HEK293 (cell line): ENCODE data around the gene PCBP3.
A peak's percentile ranks its signal among the peaks of the same experiment; 100 is the strongest.

Source experiments
- BCL11A ChIP-seq: fragments of 450-650 bp; formaldehyde crosslinking; IDR thresholded peaks from 2 replicates; pipeline ENCODE4 v1.5.1; 2016; ENCODE audit warnings: low read depth, missing biosample characterization, missing genetic modification characterization
- EGR2 ChIP-seq: fragments of 450-650 bp; formaldehyde crosslinking; IDR thresholded peaks from 2 replicates; pipeline ENCODE4 v1.5.1; 2016; ENCODE audit warnings: low read depth, missing biosample characterization, missing genetic modification characterization
- KLF1 ChIP-seq: fragments of 450-650 bp; formaldehyde crosslinking; IDR thresholded peaks from 2 replicates; pipeline ENCODE4 v1.5.1; 2016; ENCODE audit warnings: missing biosample characterization, missing genetic modification characterization
- KLF16 ChIP-seq: fragments of 450-650 bp; formaldehyde crosslinking; IDR thresholded peaks from 2 replicates; pipeline ENCODE4 v1.5.1; 2017; ENCODE audit warnings: missing biosample characterization, missing genetic modification characterization
- KLF9 ChIP-seq: fragments of 450-650 bp; formaldehyde crosslinking; IDR thresholded peaks from 2 replicates; pipeline ENCODE4 v1.5.1; 2016; ENCODE audit warnings: missing biosample characterization, missing genetic modification characterization, low read depth
- PRDM6 ChIP-seq: fragments of 450-650 bp; formaldehyde crosslinking; IDR thresholded peaks from 2 replicates; pipeline ENCODE4 v1.5.1; 2017; ENCODE audit warnings: missing biosample characterization, missing genetic modification characterization
- SP3 ChIP-seq: fragments of 450-650 bp; formaldehyde crosslinking; IDR thresholded peaks from 2 replicates; pipeline ENCODE4 v1.5.1; 2016; ENCODE audit warnings: missing biosample characterization, missing genetic modification characterization
- ZBTB10 ChIP-seq: fragments of 450-650 bp; formaldehyde crosslinking; IDR thresholded peaks from 2 replicates; pipeline ENCODE4 v1.5.1; 2016; ENCODE audit warnings: missing biosample characterization, missing genetic modification characterization
- ZBTB44 ChIP-seq: fragments of 450-650 bp; IDR thresholded peaks from 2 replicates; pipeline ENCODE4 v1.5.1; 2018; ENCODE audit warnings: missing biosample characterization, mild to moderate bottlenecking, missing genetic modification characterization
- ZFP37 ChIP-seq: fragments of 450-650 bp; formaldehyde crosslinking; IDR thresholded peaks from 2 replicates; pipeline ENCODE4 v1.5.1; 2016; ENCODE audit warnings: missing biosample characterization, missing genetic modification characterization
- ZIC2 ChIP-seq: fragments of 450-650 bp; formaldehyde crosslinking; IDR thresholded peaks from 2 replicates; pipeline ENCODE4 v1.5.1; 2016; ENCODE audit warnings: missing biosample characterization, missing genetic modification characterization
- ZNF239 ChIP-seq: fragments of 450-650 bp; formaldehyde crosslinking; IDR thresholded peaks from 2 replicates; pipeline ENCODE4 v1.5.1; 2016; ENCODE audit warnings: missing biosample characterization, missing genetic modification characterization
- ZNF274 ChIP-seq, 2 experiments: fragments of 200-500 bp in 1 of 2; fragments of 450-650 bp in 1 of 2; sonication (Bioruptor generic) in 1 of 2; formaldehyde crosslinking in 1 of 2; IDR thresholded peaks; 2 replicates each; pipeline versions ENCODE4 v1.5.1 to v1.6.1; 2014 to 2016; ENCODE audit warnings: borderline replicate concordance in 1 of 2, inconsistent platforms in 1 of 2, low read length in 1 of 2, missing biosample characterization in 1 of 2, missing genetic modification characterization in 1 of 2
- ZNF311 ChIP-seq: fragments of 450-650 bp; formaldehyde crosslinking; IDR thresholded peaks from 2 replicates; pipeline ENCODE4 v1.5.1; 2017; ENCODE audit warnings: missing biosample characterization, missing genetic modification characterization, borderline replicate concordance
- ZNF350 ChIP-seq: fragments of 450-650 bp; formaldehyde crosslinking; IDR thresholded peaks from 2 replicates; pipeline ENCODE4 v1.5.0; 2017; ENCODE audit warnings: missing biosample characterization, mild to moderate bottlenecking, missing genetic modification characterization
- ZNF433 ChIP-seq: fragments of 450-650 bp; formaldehyde crosslinking; IDR thresholded peaks from 2 replicates; pipeline ENCODE4 v1.5.1; 2016; ENCODE audit warnings: missing biosample characterization, missing genetic modification characterization, low read depth
- ZNF514 ChIP-seq: fragments of 450-650 bp; formaldehyde crosslinking; IDR thresholded peaks from 2 replicates; pipeline ENCODE4 v1.5.1; 2016; ENCODE audit warnings: missing biosample characterization, missing genetic modification characterization
- ZNF548 ChIP-seq: fragments of 450-650 bp; formaldehyde crosslinking; IDR thresholded peaks from 2 replicates; pipeline ENCODE4 v1.5.1; 2016; ENCODE audit warnings: missing biosample characterization, missing genetic modification characterization
- ZNF549 ChIP-seq: fragments of 450-650 bp; IDR thresholded peaks from 2 replicates; pipeline ENCODE4 v1.5.1; 2018; ENCODE audit warnings: missing biosample characterization, missing genetic modification characterization, mild to moderate bottlenecking, inconsistent platforms, moderate library complexity
- ZNF585B ChIP-seq: fragments of 450-650 bp; formaldehyde crosslinking; IDR thresholded peaks from 2 replicates; pipeline ENCODE4 v1.5.1; 2016; ENCODE audit warnings: missing biosample characterization, missing genetic modification characterization
- ZNF600 ChIP-seq: fragments of 450-650 bp; formaldehyde crosslinking; IDR thresholded peaks from 2 replicates; pipeline ENCODE4 v1.5.1; 2016; ENCODE audit warnings: missing biosample characterization, missing genetic modification characterization
- ZNF707 ChIP-seq: fragments of 450-650 bp; formaldehyde crosslinking; IDR thresholded peaks from 2 replicates; pipeline ENCODE4 v1.5.1; 2016; ENCODE audit warnings: missing biosample characterization, missing genetic modification characterization
- ZSCAN16 ChIP-seq: fragments of 450-650 bp; formaldehyde crosslinking; IDR thresholded peaks from 2 replicates; pipeline ENCODE4 v1.5.1; 2016; ENCODE audit warnings: missing biosample characterization, missing genetic modification characterization
- ZSCAN30 ChIP-seq: fragments of 450-650 bp; IDR thresholded peaks from 2 replicates; pipeline ENCODE4 v1.5.1; 2018; ENCODE audit warnings: missing biosample characterization, mild to moderate bottlenecking, missing genetic modification characterization, moderate library complexity
- TF ChIP-seq, protein P1 (sequence below): fragments of 450-650 bp; formaldehyde crosslinking; IDR thresholded peaks from 2 replicates; pipeline ENCODE4 v1.5.1; 2017; ENCODE audit warnings: missing biosample characterization, missing genetic modification characterization
- TF ChIP-seq, protein P2 (sequence below): fragments of 450-650 bp; IDR thresholded peaks from 2 replicates; pipeline ENCODE4 v1.5.1; 2018; ENCODE audit warnings: missing biosample characterization, missing genetic modification characterization
- TF ChIP-seq, protein P3 (sequence below): fragments of 450-650 bp; formaldehyde crosslinking; IDR thresholded peaks from 2 replicates; pipeline ENCODE4 v1.5.1; 2016; ENCODE audit warnings: missing biosample characterization, missing genetic modification characterization
- TF ChIP-seq, protein P4 (sequence below): fragments of 450-650 bp; formaldehyde crosslinking; IDR thresholded peaks from 2 replicates; pipeline ENCODE4 v1.5.1; 2016; ENCODE audit warnings: missing biosample characterization, missing genetic modification characterization

Gene PCBP3

GRCh38 chr21:45979141-45979631 lies 335.7 kb downstream of the PCBP3 start (continued):
- TF ChIP-seq ZBTB10 (tag by site-specific recombination) (no peak), ZSCAN16 (tag by site-specific recombination) (no peak), ZFP37 (tag by site-specific recombination) (no peak), KLF1 (tag by site-specific recombination) (peak; percentile 69), ZNF549 (tag by site-specific recombination) (no peak), ZNF350 (tag by site-specific recombination) (no peak), ZNF311 (tag by site-specific recombination) (no peak), ZNF514 (tag by site-specific recombination) (no peak), EGR2 (peak; percentile 92), PRDM6 (tag by site-specific recombination) (no peak), ZNF274 (IDR thresholded peaks at IDR 0.05; ENCODE audit: low read length) (no peak), ZNF274 (tag by site-specific recombination; IDR thresholded peaks at IDR 0.05; ENCODE audit: borderline replicate concordance) (no peak), KLF16 (tag by site-specific recombination) (no peak), ZNF239 (tag by site-specific recombination) (no peak), BCL11A (tag by site-specific recombination) (no peak), SP3 (tag by site-specific recombination) (no peak), ZIC2 (tag by site-specific recombination) (peak; percentile 26; the same call in 1 of the 2 replicates), ZSCAN30 (tag by site-specific recombination) (no peak), ZNF600 (tag by site-specific recombination) (peak; percentile 84), ZBTB44 (tag by site-specific recombination) (no peak), ZNF433 (tag by site-specific recombination) (no peak), ZNF585B (tag by site-specific recombination) (no peak), ZNF548 (tag by site-specific recombination) (no peak), KLF9 (tag by site-specific recombination) (no peak), ZNF707 (tag by site-specific recombination) (no peak)
- TF ChIP-seq, protein P1, sequence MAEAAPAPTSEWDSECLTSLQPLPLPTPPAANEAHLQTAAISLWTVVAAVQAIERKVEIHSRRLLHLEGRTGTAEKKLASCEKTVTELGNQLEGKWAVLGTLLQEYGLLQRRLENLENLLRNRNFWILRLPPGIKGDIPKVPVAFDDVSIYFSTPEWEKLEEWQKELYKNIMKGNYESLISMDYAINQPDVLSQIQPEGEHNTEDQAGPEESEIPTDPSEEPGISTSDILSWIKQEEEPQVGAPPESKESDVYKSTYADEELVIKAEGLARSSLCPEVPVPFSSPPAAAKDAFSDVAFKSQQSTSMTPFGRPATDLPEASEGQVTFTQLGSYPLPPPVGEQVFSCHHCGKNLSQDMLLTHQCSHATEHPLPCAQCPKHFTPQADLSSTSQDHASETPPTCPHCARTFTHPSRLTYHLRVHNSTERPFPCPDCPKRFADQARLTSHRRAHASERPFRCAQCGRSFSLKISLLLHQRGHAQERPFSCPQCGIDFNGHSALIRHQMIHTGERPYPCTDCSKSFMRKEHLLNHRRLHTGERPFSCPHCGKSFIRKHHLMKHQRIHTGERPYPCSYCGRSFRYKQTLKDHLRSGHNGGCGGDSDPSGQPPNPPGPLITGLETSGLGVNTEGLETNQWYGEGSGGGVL (tag by site-specific recombination) = no peak
- TF ChIP-seq, protein P2, sequence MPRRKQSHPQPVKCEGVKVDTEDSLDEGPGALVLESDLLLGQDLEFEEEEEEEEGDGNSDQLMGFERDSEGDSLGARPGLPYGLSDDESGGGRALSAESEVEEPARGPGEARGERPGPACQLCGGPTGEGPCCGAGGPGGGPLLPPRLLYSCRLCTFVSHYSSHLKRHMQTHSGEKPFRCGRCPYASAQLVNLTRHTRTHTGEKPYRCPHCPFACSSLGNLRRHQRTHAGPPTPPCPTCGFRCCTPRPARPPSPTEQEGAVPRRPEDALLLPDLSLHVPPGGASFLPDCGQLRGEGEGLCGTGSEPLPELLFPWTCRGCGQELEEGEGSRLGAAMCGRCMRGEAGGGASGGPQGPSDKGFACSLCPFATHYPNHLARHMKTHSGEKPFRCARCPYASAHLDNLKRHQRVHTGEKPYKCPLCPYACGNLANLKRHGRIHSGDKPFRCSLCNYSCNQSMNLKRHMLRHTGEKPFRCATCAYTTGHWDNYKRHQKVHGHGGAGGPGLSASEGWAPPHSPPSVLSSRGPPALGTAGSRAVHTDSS (tag by site-specific recombination) = no peak
- TF ChIP-seq, protein P3, sequence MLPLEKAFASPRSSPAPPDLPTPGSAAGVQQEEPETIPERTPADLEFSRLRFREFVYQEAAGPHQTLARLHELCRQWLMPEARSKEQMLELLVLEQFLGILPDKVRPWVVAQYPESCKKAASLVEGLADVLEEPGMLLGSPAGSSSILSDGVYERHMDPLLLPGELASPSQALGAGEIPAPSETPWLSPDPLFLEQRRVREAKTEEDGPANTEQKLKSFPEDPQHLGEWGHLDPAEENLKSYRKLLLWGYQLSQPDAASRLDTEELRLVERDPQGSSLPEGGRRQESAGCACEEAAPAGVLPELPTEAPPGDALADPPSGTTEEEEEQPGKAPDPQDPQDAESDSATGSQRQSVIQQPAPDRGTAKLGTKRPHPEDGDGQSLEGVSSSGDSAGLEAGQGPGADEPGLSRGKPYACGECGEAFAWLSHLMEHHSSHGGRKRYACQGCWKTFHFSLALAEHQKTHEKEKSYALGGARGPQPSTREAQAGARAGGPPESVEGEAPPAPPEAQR = no peak
- TF ChIP-seq, protein P4, sequence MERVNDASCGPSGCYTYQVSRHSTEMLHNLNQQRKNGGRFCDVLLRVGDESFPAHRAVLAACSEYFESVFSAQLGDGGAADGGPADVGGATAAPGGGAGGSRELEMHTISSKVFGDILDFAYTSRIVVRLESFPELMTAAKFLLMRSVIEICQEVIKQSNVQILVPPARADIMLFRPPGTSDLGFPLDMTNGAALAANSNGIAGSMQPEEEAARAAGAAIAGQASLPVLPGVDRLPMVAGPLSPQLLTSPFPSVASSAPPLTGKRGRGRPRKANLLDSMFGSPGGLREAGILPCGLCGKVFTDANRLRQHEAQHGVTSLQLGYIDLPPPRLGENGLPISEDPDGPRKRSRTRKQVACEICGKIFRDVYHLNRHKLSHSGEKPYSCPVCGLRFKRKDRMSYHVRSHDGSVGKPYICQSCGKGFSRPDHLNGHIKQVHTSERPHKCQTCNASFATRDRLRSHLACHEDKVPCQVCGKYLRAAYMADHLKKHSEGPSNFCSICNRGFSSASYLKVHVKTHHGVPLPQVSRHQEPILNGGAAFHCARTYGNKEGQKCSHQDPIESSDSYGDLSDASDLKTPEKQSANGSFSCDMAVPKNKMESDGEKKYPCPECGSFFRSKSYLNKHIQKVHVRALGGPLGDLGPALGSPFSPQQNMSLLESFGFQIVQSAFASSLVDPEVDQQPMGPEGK (tag by site-specific recombination) = peak; percentile 24; the same call in 1 of the 2 replicates
